HCT116 (cell line): Measurements from ENCODE around the gene TMEM164. TPM values are rescaled to one million over a fixed set of nuclear protein-coding genes. Genes with fewer than 3 reads are reported as not detected.

Experiments used
- ATAC-seq: fragments of 200-7000 bp; cut with Tn5 transposase; 2 replicates; pipeline ENCODE4 v1.9.1; 2020; ENCODE audit warnings: mild to moderate bottlenecking, moderate library complexity
- BruUV-seq: library from RNA; stranded (reverse); fragments of 400-500 nt; replicated peaks from 2 replicates; lab custom pipeline; 2021; lab: Mats Ljungman, UMichigan
- CTCF ChIA-PET: fragments of 300-600 bp; sonication (Branson Sonifier 250); formaldehyde crosslinking; loops from one replicate; lab custom pipeline; 2021; ENCODE audit warnings: antibody characterized with exemption; lab: Charles Lee
- POLR2A ChIA-PET: fragments of 300-600, 350-600 bp; sonication (Branson Sonifier 250); formaldehyde crosslinking; loops from one replicate; lab custom pipeline; 2021; ENCODE audit warnings: antibody characterized with exemption; lab: Charles Lee
- RAD21 ChIA-PET, 2 experiments: fragments of 300-600 bp; sonication (Branson Sonifier 250); formaldehyde crosslinking; loops; one replicate each; lab custom pipeline; 2023; ENCODE audit warnings: low total read pairs in 2 of 2; ENCODE audit not compliant: uncharacterized antibody in 2 of 2, unreplicated experiment in 2 of 2, low non-redundant PET in 1 of 2; lab: Charles Lee
- DNase-seq: peaks from one replicate; pipeline ENCODE4 v3.0.0-alpha.2; 2010; ENCODE audit warnings: low read depth, low spot score
- H2AFZ ChIP-seq: fragments of 200-600 bp; shearing (Covaris generic), sonication (generic); 2 replicates; pipeline ENCODE4 v1.6.1; 2017; ENCODE audit warnings: low read depth, mixed run types, mixed read lengths, antibody characterized with exemption, low read length; ENCODE audit not compliant: poor library complexity, severe bottlenecking
- H3K27ac ChIP-seq: 2 replicates; pipeline ENCODE4 v1.5.1; 2012; ENCODE audit warnings: low read depth, low read length
- H3K27me3 ChIP-seq: fragments of 200-600 bp; sonication (generic); 2 replicates; pipeline ENCODE4 v1.6.1; 2016; ENCODE audit warnings: mixed run types, low read length, mixed read lengths; ENCODE audit not compliant: insufficient read depth
- H3K36me3 ChIP-seq, 2 experiments: fragments of 200-500 bp in 1 of 2; fragments of 200-600 bp in 1 of 2; sonication (Bioruptor generic) in 1 of 2; sonication (generic) in 1 of 2; 2 replicates each; pipeline versions ENCODE4 v1.5.1 to v1.6.1; 2014 to 2016; ENCODE audit warnings: low read length in 2 of 2, inconsistent platforms in 1 of 2, mixed read lengths in 1 of 2, mixed run types in 1 of 2; ENCODE audit not compliant: insufficient read depth in 2 of 2, control insufficient read depth in 1 of 2
- H3K4me1 ChIP-seq, 2 experiments: fragments of 200-600 bp in 1 of 2; sonication (generic) in 1 of 2; 2 replicates each; pipeline versions ENCODE4 v1.5.1 to v1.6.1; 2012 to 2017; ENCODE audit warnings: low read length in 2 of 2, inconsistent platforms in 1 of 2, mild to moderate bottlenecking in 1 of 2, mixed read lengths in 1 of 2, mixed run types in 1 of 2, moderate library complexity in 1 of 2; ENCODE audit not compliant: insufficient read depth in 2 of 2, control insufficient read depth in 1 of 2
- H3K4me2 ChIP-seq: fragments of 200-600 bp; sonication (generic); 2 replicates; pipeline ENCODE4 v1.6.1; 2017; ENCODE audit warnings: mixed run types, low read length, mixed read lengths
- H3K4me3 ChIP-seq, 2 experiments: fragments of 200-600 bp in 1 of 2; sonication (generic) in 1 of 2; replicated peaks in 1 of 2; 2 replicates each; pipeline ENCODE4 v1.5.1; 2011 to 2016; ENCODE audit warnings: low read length in 2 of 2, control low read depth in 1 of 2, low read depth in 1 of 2, mild to moderate bottlenecking in 1 of 2, mixed read lengths in 1 of 2, mixed run types in 1 of 2
- H3K79me2 ChIP-seq: fragments of 200-600 bp; sonication (generic); 2 replicates; pipeline ENCODE4 v1.6.1; 2017; ENCODE audit warnings: mild to moderate bottlenecking, mixed run types, low read length, moderate library complexity, mixed read lengths; ENCODE audit not compliant: insufficient read depth
- H3K9ac ChIP-seq: fragments of 200-600 bp; sonication (generic); 2 replicates; pipeline ENCODE4 v1.6.1; 2016; ENCODE audit warnings: low read length, mixed read lengths
- H3K9me2 ChIP-seq: fragments of 200-600 bp; sonication (generic), shearing (Covaris generic); 2 replicates; pipeline ENCODE4 v1.6.1; 2017; ENCODE audit warnings: mixed run types, mild to moderate bottlenecking, moderate library complexity; ENCODE audit not compliant: insufficient read depth
- H3K9me3 ChIP-seq, 2 experiments: fragments of 200-500 bp in 1 of 2; fragments of 200-600 bp in 1 of 2; sonication (Bioruptor generic) in 1 of 2; sonication (generic) in 1 of 2; 2 replicates each; pipeline ENCODE4 v1.6.1; 2014 to 2017; ENCODE audit warnings: low read length in 2 of 2, mixed read lengths in 2 of 2, inconsistent platforms in 1 of 2, low read depth in 1 of 2, mild to moderate bottlenecking in 1 of 2, mixed run types in 1 of 2, moderate library complexity in 1 of 2; ENCODE audit not compliant: control insufficient read depth in 1 of 2, insufficient read depth in 1 of 2
- H4K20me1 ChIP-seq: fragments of 200-600 bp; sonication (generic), shearing (Covaris generic); 2 replicates; pipeline ENCODE4 v1.6.1; 2017; ENCODE audit warnings: mixed run types, mild to moderate bottlenecking, moderate library complexity; ENCODE audit not compliant: insufficient read depth
- CBX3 ChIP-seq: IDR thresholded peaks from 2 replicates; pipeline ENCODE4 v1.6.1; 2012; ENCODE audit warnings: low read depth
- CEBPB ChIP-seq: IDR thresholded peaks from 2 replicates; pipeline ENCODE4 v1.6.1; 2012; ENCODE audit warnings: low read depth
- ELF1 ChIP-seq: IDR thresholded peaks from 2 replicates; pipeline ENCODE4 v1.6.1; 2012; ENCODE audit warnings: low read depth, borderline replicate concordance
- EZH2 ChIP-seq: fragments of 200-600 bp; sonication (generic); IDR thresholded peaks from 2 replicates; pipeline ENCODE4 v1.6.1; 2017; ENCODE audit warnings: antibody characterized with exemption, mixed run types
- FOSL1 ChIP-seq: IDR thresholded peaks from 2 replicates; pipeline ENCODE4 v1.6.1; 2012; ENCODE audit warnings: low read depth
- JUND ChIP-seq: IDR thresholded peaks from 2 replicates; pipeline ENCODE4 v1.6.1; 2012
- POLR2A ChIP-seq: IDR thresholded peaks from 2 replicates; pipeline ENCODE4 v1.7.0; 2011; ENCODE audit warnings: borderline replicate concordance; ENCODE audit not compliant: insufficient read depth, insufficient read length; ENCODE audit errors: extremely low read depth
- POLR2AphosphoS5 ChIP-seq: IDR thresholded peaks from 2 replicates; pipeline ENCODE4 v1.6.1; 2011; ENCODE audit warnings: mild to moderate bottlenecking, low read depth, low read length, moderate library complexity
- RAD21 ChIP-seq: IDR thresholded peaks from 2 replicates; pipeline ENCODE4 v1.6.1; 2012; ENCODE audit warnings: low read depth, mild to moderate bottlenecking
- SRF ChIP-seq: IDR thresholded peaks from 2 replicates; pipeline ENCODE4 v1.6.1; 2012; ENCODE audit warnings: low read depth
- YY1 ChIP-seq: IDR thresholded peaks from 2 replicates; pipeline ENCODE4 v1.6.1; 2011; ENCODE audit warnings: low read length, low read depth, moderate library complexity, mild to moderate bottlenecking; ENCODE audit not compliant: insufficient replicate concordance; ENCODE audit errors: extremely low read depth
- ZFX ChIP-seq: fragments of 450-650 bp; IDR thresholded peaks from 2 replicates; pipeline ENCODE4 v1.6.1; 2017
- intact Hi-C: fragments of 100-400 bp; cut with micrococcal nuclease; formaldehyde crosslinking; loops from 2 replicates; pipeline ENCODE4 v1.10.0; 2022
- total RNA-seq: library from RNA; stranded (reverse); gene quantifications from one replicate; pipeline ENCODE4 v1.2.1, GENCODE V29; 2021; ENCODE audit not compliant: unreplicated experiment
- TF ChIP-seq, protein P1 (sequence below), 3 experiments: fragments of 200-600 bp in 1 of 3; sonication (generic) in 1 of 3; IDR thresholded peaks in 2 of 3; conservative IDR thresholded peaks in 1 of 3; 2 replicates each; pipeline ENCODE4 v1.5.1; 2012 to 2017; ENCODE audit warnings: low read depth in 2 of 3, low read length in 2 of 3, antibody characterized with exemption in 1 of 3, borderline replicate concordance in 1 of 3, control low read depth in 1 of 3, mild to moderate bottlenecking in 1 of 3, mixed read lengths in 1 of 3, mixed run types in 1 of 3, moderate library complexity in 1 of 3; ENCODE audit not compliant: insufficient read depth in 1 of 3
- TF ChIP-seq, protein P2 (sequence below): IDR thresholded peaks from 2 replicates; pipeline ENCODE4 v1.6.1; 2012
- TF ChIP-seq, protein P3 (sequence below): IDR thresholded peaks from 2 replicates; pipeline ENCODE4 v1.6.1; 2012; ENCODE audit warnings: low read depth

The TMEM164 gene
- total RNA-seq, 1 experiment from 2014 or later: 18.7 TPM

DNA sequence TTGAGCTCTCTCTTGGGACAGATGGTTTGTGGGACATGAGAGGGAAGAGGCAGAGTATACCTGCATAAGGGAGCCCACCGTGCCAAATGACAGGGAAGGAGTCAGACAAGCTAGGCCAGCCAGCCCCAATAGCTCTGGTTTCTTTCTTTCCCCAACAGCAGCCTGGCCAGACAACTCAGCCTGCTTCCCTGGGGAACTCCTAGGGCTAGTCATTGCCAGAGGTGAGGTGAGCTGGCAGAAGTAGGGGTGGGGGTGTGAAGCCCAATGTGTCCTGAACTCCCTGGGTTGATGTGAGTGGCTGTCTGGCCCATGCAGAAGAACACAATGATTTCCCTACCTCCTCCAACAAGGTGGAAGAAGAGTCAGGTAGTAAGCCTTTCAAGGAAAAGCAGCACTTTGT, 179.4 kb downstream of the TMEM164 start:
- Histone ChIP-seq H3K79me2 (no peaks in the 10 kb centered on the region), H2AFZ (no peak overlapping the region), H3K9me3 (no peaks in the 10 kb centered on the region), H3K36me3 (no peaks in the 10 kb centered on the region), H4K20me1 (no peaks in the 10 kb centered on the region), H3K27me3 (no peaks in the 10 kb centered on the region), H3K4me2 (peak overlapping the region; percentile 62; the same call in 1 of the 2 replicates), H3K4me3 (no peak overlapping the region), H3K9ac (no peak overlapping the region), H3K9me2 (no peaks in the 10 kb centered on the region), H3K27ac (no peak overlapping the region), H3K4me1 (peaks cover 43 to 55% of the 10 kb centered on the region in 2 experiments)
- DNase-seq: no peak
- ChIA-PET RAD21 (no interaction called here), CTCF (interaction anchor here (1.1 kb wide), 1 partner anchor 14 kb away, joined by 4 read pairs; no protein-coding TSS in a partner anchor), POLR2A (no interaction called here)
- no peak for TF ChIP-seq CBX3
- no peak for TF ChIP-seq YY1
- no peak for TF ChIP-seq POLR2A
- no peak for TF ChIP-seq ZFX
- TF ChIP-seq, protein P1, sequence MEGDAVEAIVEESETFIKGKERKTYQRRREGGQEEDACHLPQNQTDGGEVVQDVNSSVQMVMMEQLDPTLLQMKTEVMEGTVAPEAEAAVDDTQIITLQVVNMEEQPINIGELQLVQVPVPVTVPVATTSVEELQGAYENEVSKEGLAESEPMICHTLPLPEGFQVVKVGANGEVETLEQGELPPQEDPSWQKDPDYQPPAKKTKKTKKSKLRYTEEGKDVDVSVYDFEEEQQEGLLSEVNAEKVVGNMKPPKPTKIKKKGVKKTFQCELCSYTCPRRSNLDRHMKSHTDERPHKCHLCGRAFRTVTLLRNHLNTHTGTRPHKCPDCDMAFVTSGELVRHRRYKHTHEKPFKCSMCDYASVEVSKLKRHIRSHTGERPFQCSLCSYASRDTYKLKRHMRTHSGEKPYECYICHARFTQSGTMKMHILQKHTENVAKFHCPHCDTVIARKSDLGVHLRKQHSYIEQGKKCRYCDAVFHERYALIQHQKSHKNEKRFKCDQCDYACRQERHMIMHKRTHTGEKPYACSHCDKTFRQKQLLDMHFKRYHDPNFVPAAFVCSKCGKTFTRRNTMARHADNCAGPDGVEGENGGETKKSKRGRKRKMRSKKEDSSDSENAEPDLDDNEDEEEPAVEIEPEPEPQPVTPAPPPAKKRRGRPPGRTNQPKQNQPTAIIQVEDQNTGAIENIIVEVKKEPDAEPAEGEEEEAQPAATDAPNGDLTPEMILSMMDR (IDR thresholded peaks at IDR 0.05 in 2 of 3, conservative IDR thresholded peaks at IDR 0.05 in 1 of 3; ENCODE audit: borderline replicate concordance in 1 of 3, insufficient read depth in 1 of 3, low read depth in 2 of 3, low read length in 2 of 3): no peak
- TF ChIP-seq RAD21: no peak
- TF ChIP-seq ELF1: no peak
- TF ChIP-seq, protein P2, sequence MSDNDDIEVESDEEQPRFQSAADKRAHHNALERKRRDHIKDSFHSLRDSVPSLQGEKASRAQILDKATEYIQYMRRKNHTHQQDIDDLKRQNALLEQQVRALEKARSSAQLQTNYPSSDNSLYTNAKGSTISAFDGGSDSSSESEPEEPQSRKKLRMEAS: no peak
- TF ChIP-seq, protein P3, sequence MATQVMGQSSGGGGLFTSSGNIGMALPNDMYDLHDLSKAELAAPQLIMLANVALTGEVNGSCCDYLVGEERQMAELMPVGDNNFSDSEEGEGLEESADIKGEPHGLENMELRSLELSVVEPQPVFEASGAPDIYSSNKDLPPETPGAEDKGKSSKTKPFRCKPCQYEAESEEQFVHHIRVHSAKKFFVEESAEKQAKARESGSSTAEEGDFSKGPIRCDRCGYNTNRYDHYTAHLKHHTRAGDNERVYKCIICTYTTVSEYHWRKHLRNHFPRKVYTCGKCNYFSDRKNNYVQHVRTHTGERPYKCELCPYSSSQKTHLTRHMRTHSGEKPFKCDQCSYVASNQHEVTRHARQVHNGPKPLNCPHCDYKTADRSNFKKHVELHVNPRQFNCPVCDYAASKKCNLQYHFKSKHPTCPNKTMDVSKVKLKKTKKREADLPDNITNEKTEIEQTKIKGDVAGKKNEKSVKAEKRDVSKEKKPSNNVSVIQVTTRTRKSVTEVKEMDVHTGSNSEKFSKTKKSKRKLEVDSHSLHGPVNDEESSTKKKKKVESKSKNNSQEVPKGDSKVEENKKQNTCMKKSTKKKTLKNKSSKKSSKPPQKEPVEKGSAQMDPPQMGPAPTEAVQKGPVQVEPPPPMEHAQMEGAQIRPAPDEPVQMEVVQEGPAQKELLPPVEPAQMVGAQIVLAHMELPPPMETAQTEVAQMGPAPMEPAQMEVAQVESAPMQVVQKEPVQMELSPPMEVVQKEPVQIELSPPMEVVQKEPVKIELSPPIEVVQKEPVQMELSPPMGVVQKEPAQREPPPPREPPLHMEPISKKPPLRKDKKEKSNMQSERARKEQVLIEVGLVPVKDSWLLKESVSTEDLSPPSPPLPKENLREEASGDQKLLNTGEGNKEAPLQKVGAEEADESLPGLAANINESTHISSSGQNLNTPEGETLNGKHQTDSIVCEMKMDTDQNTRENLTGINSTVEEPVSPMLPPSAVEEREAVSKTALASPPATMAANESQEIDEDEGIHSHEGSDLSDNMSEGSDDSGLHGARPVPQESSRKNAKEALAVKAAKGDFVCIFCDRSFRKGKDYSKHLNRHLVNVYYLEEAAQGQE: no peak
- no peak for TF ChIP-seq EZH2
- TF ChIP-seq CEBPB: no peak
- TF ChIP-seq JUND: no peak
- TF ChIP-seq FOSL1: no peak
- no peak for TF ChIP-seq POLR2AphosphoS5
- TF ChIP-seq SRF: no peak
- ATAC-seq: no peak
- intact Hi-C loops: no loop called here
- no TSS peak for BruUV-seq
